Hypothalamus (tissue), 51 donors: ENCODE data around the gene POM121L2.
"Not testable (repeated sequence)": the region's sequence is repeated elsewhere in the genome, so short reads cannot be mapped to it uniquely, and the experiment has no call there.

Experiments used
- DNase-seq, 51 donors: peaks; one replicate each; lab custom pipeline; 2025; lab: John Stamatoyannopoulos, UW

The POM121L2 gene

DNA sequence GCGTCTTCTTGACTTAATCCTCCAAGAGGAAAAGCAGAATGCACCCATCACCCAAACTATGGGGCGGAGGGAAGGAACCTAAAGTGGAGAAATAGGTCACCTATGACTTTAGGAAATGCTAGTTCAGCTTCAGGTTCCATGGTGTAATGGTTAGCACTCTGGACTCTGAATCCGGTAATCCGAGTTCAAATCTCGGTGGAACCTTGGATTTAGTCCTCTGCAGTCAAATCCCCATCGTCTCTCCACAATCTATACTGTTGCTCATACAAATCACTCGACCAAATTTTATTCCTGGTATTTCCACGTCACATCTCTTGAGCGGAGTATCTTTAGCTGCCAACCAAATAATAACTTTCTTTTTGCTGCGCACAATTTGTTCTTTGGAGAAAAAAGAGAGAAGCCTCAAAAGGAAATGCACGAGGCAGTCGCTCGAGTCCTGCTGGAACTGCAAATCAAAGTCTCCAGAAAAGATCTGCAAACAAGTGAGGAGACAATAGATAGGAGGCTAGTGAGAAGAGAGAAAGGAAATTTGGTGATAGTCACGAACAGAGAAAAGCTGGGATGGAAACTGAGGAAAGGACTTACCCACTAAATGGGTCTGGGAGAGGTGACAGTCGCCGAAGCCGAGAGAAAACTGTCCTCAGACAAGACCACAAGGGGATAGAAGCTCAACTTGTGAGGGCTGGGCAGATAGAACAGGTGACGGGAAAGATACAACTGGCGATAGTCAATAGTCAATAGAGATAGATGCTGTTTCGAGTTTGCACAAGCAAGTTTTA is 16.6 kb downstream of the POM121L2 start:
- DNase-seq = no peak

DNA sequence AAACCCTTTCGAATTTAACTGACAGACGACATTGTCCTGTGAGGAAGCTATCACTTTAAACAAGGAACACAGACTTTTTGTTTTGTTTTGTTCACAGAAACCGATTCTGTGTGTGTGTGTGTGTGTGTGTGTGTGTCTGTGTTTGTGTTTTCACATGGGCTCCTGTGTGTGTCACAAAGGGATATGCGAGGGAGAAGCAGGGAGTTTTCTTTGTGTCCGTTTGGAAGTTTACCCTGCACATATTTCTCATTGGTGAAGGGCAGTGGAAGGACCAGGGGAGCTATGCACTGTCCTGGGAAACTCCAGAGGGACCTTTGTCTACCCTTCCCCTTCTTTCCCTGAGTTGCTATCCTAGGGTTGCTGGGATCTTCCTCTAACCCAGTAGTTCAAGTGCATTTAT is 17.7 kb downstream of the POM121L2 start:
- no peak for DNase-seq

DNA sequence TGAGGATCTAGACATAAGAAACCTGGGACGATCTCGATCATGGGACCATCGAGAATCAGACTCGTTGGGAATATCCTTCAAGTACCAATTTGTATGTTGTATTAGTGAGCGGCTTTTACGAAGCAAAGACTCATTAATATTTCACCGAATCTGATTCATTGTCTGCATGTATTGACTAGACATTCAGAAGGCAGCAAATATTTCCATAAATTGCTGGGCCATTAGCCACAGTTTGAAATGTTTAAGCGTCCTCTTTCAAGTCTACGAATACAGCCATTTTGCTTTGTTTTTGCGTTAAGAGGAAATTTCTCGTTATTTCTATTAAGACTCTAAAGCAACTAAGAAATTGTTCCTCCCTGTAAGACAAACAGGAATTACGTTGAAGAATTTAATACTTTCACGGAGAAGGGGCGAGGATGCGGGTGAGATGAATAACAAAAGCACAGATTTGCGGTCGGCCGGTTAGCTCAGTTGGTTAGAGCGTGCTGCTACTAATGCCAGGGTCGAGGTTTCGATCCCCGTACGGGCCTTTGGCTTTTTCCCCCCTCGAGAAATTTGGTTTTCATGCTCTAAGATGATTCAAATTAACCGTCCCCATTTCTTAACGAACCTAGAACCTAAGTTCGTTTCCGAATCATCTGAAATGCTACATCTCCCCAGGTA is 18.5 kb downstream of the POM121L2 start:
- DNase-seq = no peak

DNA sequence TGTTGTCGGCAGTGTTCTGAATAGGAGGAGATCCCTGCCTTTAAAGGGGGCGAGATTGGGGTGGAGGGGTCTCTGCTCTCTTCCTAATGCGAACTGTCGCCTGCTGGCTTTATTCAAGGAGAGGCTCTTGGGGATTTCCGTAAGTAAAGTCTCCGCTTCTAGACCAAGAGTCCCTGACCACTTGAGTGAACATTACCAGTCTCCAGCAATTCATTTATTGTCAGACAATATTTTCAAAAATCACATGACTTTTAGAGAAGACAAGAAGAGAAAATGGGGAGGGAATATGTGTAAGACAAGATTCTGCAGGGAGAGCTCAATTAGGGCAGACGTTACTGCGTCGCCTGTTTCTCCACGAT is 21.2 kb downstream of the POM121L2 start:
- DNase-seq = no peak

DNA sequence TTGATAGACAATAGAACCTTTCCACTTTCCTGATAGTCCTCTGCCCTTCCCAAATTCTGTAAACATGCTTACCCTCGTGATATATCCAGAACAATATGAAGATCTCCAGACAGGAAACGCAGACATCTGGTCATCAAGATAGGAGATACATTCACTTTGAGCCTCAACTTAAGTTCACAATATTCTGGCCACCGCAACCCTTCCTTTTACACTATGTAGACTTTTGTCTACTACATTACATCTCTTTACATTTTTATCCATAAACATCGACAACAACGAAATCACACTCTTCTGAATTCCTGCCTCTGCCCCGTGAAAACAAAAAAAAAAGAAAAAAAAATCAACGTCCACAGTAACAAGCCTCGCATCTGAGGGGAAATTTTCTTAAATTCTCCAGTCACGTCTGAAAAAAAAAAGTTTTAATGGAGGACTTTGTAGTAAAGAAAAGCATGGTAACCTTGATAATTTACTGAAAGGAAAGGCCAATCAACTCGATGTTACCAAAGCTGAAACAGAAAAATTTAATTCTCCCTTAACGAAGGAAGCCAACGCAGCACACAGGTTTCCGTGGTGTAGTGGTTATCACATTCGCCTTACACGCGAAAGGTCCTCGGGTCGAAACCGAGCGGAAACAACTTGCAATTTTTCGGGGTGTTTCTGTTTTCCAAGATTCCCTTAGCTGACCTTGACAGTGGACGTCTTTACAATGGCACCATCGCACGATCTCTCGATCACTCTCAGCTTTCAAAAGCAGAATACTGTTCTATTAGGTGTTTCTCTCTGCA is 21.8 kb downstream of the POM121L2 start:
- DNase-seq = no peak

DNA sequence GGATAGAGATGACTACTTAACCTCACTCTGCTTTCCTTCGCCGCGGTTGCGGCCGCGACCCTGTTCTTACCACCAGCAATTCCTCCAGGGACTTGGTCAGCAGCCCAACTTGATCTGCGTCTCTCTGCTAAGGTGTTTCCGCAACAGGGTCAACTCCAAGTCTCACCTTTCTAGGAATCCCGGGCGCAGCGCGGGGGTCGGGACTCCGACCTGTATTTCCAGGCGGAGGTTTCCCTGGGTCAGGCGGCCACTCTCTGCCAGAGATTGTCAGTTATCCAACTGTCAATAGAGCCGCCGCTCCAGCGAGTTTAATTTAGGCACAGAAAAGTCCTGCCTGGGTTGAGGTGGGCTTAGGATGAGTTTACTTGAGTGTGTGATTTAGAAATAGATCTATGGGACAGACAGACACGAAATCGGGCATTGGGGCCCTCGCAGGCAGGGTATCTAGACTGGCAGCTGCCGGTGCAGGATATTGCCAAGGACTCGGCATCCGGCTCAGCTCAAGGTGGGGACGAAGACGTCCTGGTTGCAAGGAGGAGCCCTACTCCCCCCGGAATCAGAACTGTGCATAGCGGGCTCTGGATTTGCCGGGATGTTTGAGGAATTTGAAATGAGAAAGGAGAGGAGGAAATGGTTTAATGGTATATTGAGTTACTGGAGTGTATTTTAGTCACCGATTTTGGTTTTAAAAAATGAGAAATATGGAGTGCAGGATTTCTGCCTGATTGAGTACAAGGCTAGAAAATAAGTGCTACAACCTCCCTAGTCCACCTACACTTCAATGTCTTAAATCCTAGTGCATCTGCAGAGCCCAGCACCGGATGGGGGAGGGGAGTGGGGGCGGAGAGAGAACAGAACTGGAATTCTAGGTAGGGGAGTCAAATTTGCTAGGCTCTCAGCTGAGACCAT is 23.7 kb downstream of the POM121L2 start:
- DNase-seq = no peak

DNA sequence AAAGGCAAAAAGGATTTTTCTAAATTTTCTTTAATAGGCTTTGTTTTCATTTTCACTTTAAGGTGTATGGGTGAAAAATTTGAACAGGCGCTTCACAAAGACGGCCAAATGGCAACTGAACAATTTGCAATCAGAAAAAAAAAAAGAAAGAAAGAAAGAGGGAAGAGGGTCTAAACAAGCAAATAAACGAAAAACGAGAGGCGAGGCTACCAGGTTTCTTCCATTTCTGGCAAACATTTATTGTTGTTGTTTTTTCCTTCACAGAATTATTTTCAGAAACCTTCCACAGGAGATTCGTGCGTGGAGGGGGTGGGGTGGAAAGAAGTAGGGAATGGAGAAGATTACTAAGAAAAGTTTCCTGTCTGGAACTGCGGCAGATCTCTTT is 24.3 kb downstream of the POM121L2 start:
- no peak for DNase-seq

DNA sequence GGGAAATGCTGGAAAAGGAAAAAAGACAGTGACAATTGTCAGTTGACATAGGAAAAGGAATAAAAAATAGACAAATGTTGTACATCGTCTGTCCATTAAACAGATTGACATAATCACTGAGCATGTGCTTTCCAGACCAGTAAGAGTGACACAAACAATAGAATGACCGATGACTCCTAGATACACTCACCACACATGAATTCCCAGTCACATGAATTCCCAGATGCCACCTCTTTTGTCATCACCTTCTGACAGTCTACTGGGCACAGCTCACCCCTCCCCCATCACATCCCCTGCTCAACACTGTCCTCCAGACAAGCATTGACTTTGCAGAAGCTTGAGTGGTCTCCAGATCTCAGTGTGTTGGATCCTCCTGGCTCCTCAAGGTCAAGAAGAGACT is 25.9 kb downstream of the POM121L2 start:
- DNase-seq = no peak

DNA sequence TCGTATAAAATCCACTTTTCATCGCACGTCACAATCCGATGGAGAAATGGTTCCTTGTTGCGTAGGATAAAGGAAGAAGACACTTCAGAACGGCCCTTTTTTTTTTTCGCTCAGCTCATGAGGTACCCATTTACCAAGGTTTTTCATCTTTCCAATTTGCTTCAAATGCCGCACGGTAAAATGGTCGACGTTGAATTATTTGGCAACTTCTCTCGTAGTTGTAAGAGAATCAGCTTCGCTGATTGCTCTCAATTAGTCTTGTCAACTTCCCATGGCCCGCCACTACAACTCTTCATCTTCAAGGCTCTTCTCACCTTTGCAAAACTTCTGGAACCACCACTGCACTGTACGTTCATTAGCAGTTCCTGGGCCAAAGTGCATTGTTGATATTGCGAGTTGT is 28.8 kb downstream of the POM121L2 start:
- DNase-seq = no peak

DNA sequence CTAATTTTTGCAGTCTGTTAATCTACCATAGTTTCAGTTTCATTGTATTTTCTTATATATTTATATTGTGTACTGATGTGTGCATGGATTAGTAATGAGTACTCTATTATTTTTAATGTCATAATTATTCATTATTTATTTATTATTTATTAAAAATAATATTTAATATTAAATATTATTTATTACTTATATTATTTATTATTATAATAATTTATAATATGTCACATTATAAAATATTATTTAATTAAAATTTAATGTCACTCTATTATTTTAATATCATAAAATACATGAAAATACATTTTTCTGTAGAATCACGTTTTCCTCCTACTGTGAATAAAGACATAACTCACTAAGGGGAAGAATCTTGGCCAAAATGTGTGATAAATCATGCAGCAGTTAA is 30.5 kb downstream of the POM121L2 start:
- no peak for DNase-seq

DNA sequence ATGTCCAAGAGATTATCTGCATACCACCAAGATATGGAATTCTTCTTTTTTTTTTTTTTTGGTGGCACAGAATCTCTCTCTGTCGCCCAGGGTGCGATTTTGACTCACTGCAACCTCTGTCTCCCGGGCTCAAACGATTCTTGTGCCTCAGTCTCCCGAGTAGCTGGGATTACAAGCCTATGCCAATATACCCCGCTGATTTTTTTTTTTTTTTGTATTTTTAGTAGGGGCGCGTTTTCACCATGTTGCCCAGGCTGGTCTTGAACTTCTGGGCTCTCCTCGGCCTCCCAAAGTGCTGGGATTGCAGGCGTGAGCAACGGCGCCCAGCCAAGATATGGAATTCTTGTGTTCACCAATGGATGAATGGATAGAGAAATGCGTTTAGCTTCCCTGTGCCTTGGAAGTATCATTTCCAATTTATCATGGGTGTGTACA is 31.0 kb downstream of the POM121L2 start:
- DNase-seq = no peak

DNA sequence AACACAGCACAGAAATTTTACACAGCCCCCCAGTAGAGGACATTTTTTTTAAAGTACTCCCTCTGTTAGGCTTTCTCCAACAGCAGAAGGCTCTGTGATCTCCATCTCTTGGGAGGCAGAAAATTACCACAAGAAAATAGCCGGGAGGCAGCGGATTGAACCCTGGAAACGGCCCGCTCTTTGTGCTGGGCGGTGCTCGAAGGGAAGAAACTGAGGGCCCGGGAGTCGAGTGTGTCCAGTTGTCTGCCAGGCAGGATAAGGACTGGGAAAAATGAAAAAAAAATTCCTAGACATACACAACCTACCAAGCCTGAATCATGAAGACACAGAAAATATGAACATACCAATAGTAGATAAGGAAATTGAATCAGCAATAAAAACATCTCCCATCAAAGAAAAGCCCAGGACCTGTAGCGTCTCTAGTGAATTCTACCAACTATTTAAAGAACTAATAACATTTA is 31.5 kb downstream of the POM121L2 start:
- no peak for DNase-seq

DNA sequence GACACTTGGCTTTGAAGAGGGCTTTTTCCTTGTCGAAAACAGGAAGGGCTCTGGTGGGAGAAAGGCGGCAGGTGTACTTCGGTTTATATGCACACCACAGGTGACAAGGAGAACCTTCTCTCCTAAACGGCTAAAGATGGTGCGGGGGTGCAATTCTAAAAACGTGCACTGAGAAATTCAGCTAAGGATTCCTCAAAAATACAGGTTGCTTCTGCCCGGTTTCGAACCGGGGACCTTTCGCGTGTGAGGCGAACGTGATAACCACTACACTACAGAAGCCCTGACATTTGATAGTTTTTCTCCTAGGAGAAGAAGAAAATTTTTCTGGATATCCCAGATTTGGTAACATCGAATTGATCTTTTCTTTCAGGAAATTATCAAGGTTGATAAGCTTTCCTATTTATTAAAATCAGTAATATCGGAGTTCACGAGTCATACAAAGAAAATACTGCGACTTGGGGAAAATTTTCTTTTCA is 32.0 kb downstream of the POM121L2 start:
- no peak for DNase-seq

DNA sequence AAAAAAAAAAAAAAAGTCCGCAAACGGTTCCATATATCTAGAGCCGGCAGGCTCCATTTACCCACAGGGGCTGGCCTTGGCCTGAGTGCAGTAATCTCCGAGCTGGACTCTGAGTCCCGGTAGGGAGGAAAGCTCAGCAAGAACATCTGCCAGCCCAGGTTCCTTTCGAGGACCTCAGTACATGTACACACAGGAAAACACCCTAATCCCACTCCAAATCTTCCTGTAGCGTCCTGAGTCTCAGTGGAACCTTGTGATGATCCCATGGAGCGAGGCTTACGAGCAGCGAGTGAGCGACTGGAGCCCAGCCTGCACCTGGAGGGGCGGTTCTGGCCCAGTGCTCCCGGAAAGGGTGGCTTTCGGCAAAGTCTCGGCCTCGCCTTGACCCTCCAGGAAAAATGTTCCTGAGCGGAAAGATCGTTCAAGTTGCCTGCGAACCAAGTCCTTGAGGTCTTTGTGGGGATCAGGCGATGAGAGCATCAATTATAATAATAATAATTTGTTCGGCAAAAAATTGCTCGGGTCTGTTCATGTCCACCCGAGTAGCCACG is 32.5 kb downstream of the POM121L2 start:
- DNase-seq = no peak

DNA sequence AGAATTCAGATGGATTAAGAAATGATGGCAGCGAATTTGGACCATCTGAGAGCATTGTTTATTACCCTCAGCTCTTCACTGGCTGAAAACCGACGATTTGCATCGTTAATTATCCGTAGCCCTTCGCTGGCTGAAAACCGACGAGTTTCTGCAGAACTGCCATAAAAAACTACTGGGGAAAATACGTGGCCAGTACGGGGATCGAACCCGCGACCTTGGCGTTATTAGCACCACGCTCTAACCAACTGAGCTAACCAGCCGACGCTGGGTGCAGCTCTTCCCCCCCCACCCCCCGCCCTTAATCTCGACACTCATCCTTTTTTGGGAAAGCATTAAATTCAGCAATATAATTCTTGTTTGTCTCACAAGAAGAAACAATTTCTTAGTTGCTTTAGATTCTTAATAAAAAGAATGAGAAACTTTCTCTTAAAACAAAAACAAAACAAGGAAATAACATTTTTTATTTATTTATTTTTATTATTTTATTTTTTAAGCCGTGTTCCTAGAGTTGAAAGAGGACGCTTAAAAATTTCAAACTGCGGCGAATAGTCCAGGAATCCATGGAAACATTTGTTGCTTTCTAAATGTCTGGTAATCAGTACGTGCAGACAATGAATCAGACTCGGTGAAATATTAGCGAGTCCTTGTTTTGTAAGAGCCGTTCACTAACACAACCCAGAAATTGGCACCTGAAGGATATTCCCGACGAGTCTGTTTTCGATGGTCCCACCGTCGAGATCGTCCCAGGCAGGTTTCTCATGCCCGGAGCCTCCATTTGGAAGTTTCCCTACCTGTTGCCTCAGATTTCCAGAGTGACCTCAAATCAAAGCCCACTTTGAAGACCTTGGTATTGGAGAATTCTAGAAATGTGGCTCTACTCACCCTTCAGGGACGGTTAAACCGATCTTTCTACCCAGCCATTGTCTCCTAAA is 36.8 kb downstream of the POM121L2 start:
- no peak for DNase-seq

DNA sequence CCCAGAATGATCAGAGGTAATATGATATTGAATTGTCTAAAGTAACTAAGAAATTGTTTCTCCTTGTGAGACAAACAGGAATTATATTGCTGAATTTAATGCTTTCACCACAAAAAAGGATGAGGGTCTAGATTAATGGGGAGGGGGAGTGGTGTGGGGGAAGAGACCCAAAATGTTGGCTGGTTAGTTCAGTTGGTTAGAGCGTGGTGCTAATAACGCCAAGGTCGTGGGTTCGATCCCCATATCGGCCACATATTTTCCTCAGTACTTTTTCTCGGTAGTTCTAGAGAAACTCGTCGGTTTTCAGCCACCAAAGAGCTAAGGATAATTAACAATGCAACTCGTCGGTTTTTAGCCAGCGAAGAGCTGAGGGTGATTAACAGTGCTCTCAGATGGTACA is 38.3 kb downstream of the POM121L2 start:
- DNase-seq = no peak

DNA sequence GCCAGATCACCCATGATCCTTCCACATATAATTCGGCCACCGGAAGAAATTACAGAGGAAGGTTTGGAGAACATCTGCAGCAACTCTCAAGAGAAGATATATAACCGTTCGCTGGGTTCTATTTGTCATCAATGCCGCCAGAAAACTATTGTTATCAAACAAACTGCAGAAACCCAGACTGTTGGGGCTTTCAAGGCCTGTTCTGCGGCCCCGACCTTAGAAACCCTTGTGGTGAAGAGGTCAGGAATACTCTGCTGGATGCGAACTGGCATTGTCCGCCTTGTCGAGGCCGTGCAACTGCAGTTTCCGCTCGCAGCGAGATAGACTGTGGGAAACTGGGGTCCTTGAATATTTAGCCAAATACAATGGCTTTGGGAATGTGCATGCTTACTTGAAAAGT is 43.3 kb downstream of the POM121L2 start:
- no peak for DNase-seq

DNA sequence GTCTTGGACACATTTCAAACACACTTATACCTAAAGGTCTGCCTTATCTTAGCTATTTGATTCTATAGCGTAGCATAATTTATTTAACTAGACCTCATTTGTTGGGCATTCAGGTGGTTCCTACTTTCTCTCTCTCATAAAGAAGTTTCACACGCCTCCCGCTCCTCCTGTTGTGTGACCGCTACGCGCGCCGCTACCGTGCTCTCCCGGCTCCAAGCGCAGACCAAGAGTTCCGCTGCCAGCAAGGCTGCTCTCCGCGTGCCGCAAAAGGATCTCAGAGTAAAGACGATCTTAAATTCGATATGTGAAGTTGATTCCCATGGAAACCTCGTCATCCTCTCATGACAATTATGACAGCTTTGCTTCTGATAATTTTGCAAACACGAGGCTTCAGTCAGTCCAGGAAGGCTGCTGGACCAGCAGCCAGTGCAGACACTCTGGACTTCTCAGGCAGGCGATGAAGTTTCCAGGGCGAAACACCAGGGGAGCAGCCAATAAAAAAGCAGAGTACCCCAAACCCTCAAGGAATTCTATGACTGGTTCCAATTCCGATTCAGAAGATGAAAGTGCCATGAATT is 44.1 kb downstream of the POM121L2 start:
- no peak for DNase-seq

DNA sequence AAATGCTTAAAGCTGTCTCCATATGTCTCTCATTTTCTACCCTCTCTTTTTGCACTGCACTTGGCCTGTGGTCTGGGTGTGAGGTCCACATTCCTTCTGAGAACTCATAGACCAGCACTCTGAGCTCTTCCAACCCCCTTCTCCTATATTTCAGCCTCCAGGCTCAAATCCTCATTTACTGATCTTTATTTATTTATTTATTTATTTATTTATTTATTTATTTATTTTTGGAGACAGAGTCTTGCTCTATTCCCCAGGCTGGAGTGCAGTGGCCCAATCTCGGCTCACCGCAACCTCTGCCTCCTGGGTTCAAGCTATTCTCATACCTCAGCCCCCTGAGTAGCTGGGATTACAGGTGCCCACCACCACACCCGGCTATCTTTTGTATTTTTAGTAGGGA is 45.1 kb downstream of the POM121L2 start:
- not testable (repeated sequence) for DNase-seq
